SK-MEL-5 (cell line): ENCODE results near the gene PGP. TPM values are rescaled to one million over a fixed set of nuclear protein-coding genes. Genes with fewer than 3 reads are reported as not detected.
A peak's percentile ranks its signal among the peaks of the same experiment; 100 is the strongest.

Experiments used
- DNase-seq: peaks from one replicate; pipeline ENCODE4 v3.0.0-alpha.2; 2016; ENCODE audit warnings: low read depth, low spot score
- in situ Hi-C: cut with HindIII; loops from 2 replicates; pipeline ENCODE4 v1.10.0; 2016; ENCODE audit warnings: low sequenced_read_pairs, high pct_unique_total_duplicates, low pct_unique_long_range_greater_than_20kb
- total RNA-seq: library from RNA; depleted of rRNA; stranded (reverse); fragments of >200 nt; shearing (Covaris generic); gene quantifications from 2 replicates; pipeline ENCODE4 v1.2.3, GENCODE V29; 2014

The PGP gene
- total RNA-seq, 1 experiment from 2014 or later, result 13.6 TPM

DNA sequence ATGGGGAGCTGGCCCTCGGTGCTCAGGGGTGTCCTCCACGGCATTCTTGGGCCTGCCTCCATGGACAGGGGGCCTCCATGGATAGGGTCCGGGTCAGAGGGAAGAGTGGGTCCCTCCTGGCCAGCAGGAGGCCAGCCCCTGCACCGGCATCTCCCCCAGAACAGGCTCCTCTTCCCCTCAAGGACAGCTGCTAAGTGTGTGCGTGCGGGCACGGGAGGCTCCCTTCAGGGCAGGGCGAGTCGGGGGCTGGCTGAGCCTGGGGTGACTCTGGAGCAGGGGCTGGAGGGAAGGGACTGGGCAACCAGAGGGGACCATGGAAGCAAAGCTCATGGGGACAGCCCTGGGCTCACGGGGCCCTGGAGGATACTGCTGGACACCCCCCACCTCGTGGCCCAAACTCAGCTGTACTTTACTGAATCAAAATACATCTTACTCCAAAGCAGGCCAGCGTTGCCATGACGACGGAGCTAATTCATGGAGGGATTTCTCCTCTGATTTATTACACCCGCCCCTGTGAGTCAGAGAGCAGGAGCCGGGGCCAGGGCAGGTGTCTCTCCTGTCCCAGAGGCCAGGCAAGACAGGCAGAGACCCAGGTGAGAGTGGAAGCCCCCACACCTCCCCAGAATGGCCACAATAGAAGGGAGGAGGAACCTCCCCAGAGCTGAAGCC lies 20.3 kb downstream of the PGP start:
- in situ Hi-C loops, result no loop called here
- DNase-seq, result peak; percentile 23

DNA sequence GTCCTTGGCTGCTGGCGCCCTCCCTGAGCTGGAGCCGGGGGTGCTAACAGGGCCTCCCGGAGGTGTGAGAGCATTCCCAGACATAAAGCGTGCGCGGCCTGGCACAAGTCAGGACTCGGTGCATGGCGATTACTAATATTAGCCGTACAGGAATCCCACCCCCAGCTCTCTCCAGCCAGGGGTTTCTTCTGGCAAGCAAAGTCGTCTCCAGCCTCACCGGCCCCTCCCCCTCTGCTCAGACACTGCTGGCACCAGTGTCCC lies 23.3 kb downstream of the PGP start:
- no peak for DNase-seq
- in situ Hi-C loops, result no loop called here

DNA sequence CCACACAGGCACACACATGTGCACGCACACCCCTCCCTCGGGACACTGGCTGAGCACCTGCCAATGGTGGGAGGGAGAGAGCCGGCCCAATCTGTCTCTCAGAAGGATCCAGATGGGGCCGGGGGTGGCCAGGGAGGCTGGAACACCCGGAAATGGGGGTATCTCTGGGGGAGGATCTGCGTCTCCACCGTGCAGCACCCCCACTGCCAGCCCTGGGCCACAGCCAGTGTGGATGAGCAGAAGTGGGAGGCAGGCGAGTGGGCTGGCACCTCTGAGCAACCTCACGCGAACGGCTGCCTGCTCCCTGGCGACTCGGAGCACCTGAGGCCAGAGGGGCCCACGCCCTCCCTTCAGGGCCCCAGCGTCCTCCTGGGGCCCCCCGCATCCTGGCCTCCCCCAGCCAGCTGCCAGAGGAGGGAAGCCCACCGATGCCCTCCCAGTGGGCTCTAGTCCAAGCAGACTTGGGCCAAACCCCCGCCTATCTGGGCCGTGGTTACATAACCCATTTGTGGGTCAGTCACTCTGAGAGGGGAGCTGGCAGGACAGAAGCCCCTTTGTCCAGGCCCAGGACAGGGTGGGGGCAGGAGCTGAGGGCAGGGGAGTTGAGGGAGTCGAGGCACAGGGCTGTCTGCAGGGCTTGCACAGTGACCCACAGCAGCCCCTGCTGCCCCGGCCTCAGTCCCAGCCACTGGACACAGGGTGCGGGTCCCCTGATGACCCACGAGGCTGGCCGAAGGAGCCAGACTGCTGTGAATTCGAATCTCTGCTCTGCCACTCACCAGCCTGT lies 23.8 kb downstream of the PGP start:
- no peak for DNase-seq
- in situ Hi-C loops, result no loop called here

DNA sequence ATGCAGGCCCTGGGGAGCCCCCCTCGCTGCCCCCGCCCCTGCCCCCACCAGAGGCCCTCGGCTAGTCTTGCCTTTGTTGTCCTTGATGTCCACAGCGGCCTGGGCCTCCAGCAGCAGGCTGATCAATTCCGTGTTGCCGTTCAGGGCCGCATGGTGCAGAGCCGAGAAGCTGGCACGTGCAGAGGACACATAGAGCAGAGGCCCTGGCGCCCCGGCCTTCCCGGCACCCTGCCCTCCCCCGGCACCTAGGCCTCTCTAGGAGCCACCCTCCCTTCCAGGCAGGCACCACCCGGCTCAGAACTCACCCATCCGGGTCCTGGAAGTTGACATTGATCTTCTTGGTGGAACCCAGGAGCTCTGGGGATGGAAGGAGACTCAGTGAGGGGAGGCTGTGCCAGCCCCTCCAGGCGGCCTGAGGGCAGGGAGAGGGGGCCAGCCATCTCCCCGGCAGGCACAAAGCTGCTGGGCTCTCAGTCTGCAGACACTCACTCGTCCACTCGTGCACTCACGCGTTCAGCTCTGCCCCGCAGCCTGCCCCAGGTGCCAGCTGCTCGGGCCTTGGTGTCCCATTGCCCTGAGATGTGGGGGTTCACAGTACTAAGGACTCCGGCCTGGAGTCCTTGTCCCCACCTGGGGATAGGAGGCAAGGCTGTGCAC lies 24.5 kb downstream of the PGP start:
- DNase-seq, result no peak
- in situ Hi-C loops, result no loop called here

DNA sequence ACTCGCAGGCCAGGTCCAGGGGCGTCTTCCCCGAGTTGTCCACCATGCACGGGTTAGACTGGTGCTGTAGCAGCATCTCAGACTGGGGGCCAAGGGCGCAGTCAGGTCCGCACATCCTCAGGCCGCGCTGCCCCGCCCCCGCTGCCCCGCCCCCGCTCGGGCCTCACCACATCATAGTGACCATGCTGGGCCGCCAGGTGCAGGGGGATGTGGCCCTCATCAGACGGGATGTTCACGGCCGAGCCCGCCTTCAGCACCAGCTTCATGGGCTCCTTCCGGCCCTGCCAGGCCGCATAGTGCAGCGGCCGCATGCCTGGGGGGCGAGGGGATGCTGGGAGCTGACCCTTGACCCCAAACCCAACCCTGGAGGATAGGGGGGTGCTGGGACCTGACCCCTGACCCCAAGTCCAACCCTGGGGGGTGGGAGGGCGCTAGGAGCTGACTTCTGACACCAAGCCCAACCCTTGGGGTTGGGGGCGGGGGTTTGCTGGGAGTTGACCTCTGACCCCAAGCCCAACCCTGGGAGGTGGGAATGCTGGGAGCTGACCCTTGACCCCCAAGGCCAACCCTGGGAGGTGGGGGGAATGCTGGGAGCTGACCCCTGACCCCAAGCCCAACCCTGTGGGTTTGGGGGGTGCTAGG lies 25.3 kb downstream of the PGP start:
- no peak for DNase-seq
- in situ Hi-C loops, result no loop called here

DNA sequence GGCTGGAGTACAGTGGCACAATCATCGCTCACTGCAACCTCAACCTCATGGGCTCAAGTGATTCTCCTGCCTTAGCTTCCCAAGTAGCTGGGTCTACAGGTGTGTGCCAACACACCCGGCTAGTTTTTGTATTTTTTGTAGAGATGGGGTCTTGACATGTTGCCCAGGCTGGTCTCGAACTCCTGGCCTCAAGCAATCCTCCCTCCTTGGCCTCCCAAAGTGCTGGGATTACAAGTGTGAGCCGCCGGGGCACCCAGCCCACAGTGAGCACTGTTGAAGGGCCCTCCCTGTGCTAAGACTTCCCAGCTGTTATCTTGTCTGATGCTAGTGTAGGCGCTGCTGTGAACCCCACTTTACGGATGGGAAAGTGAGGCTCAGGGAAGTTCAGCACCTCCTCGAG lies 26.2 kb downstream of the PGP start:
- in situ Hi-C loops, result no loop called here

DNA sequence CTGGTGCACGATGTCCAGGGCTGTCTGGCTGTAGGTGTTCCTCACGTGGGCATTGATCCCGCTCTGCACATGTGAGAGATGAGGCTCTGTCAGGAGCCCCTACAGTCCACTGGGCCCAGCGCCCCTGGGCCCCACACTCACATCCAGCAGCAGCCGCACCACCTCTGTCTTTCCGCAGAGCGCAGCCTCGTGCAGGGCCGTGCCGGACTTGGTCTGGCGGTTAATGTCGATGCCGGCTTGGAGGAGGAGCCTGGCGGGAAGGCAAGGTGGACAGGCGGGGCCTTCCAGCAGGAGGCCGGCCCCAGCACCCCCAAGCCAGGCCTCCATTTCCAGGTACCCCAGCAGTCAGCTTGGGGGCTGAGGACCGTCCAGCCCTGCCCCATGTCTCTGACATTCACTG lies 27.4 kb downstream of the PGP start:
- in situ Hi-C loops, result no loop called here

More for the DNA sequence above, 26.2 kb downstream of the PGP start:
- no peak for DNase-seq

DNA sequence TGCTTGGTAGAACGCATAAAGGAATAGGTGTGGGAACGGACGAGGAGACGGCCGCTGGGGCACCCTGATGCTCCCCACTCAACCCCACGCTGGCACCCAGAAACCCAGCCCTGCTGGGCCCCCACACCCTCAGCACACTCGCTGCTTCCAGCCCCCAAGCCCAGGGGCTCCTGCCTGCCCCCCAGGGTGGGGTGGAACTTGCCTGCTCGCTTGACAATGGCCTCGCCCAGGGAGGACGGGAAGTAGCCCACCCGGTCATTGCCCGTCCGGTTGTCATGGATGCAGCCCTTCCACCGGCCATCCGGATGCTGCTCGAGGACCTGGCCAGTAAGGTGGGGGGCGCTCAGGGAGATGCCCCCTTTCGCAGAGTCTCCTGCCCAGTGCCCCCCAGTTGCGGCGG lies 28.1 kb downstream of the PGP start:
- in situ Hi-C loops, result no loop called here
- DNase-seq, result no peak

More for the DNA sequence above, 27.4 kb downstream of the PGP start:
- DNase-seq, result no peak

DNA sequence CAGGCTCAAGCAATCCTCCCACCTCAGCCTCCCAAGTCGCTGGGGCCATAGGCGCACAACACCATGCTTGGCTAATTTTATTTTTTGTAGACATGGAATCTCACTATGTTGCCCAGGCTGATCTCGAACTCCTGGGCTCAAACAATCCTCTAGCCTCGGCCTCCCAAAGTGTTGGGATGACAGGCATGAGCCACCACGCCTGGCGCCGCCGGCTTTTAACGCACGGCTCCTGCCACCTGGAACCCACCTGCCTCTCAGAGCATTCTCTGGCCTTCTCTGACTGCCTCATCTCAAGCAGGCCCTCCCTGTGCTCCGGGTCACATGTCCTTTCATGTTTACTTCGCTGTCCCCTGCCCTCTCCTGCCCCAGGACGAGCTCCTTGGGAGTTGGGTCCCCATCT lies 28.6 kb downstream of the PGP start:
- no peak for DNase-seq
- in situ Hi-C loops, result no loop called here

DNA sequence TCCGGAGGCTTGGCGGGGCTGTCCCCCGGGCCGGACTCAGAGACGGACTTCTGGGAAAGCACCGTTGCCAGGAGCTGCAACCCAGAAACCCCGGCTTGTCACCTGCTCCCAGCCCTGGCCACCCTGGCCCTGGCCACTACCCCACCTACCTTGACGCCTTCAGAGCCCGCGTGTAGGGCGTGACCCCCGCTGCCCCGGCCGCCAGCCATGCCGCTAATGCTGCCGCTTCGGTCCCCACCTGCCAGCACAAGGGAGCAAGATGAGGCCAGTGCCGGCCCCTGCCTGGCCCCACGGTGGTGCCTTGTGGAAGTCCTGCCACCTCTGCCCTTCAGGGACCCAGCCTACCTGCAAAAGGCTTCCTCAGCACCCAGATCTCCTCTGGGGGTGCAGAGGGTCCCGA lies 29.7 kb downstream of the PGP start:
- in situ Hi-C loops, result no loop called here
- DNase-seq, result no peak

DNA sequence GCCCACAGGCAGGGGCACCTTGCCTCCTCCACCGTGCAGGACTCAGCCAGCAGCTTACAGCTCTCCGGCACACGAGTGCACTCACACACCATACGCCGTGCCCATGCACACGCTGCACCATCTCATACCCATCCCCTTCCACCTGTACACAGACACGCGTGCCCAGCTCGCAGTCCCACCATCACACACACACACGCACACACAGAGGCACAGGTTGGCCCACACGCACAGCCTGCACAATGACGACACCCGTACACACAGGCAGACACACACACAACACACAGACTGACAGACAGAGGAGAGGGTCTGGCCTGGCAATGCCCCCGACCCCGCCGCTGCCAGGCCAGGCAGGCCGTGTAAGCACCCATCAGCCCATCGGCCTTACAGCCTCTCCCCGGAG lies 30.3 kb downstream of the PGP start:
- in situ Hi-C loops, result no loop called here

DNA sequence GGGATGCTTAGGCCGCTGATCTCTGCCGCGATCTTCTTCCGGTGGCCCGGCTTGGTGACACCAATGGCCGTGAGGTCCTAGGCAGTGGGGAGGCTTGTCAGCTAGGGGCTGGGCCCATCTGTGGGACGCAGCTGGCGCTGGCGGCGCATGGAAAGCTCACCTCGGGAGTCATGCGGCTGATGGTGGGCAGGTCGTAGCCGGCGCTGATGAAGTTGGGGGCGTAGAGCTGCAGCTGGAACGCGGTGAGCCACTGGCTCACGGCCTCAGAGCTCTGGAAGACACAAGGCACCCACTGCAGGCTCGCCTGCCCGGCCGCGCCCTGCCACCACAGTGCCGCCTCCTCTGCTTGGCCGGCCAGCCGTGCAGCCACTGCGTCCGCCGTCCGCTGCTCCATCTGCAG lies 31.0 kb downstream of the PGP start:
- no peak for DNase-seq
- in situ Hi-C loops, result no loop called here

More for the DNA sequence above, 30.3 kb downstream of the PGP start:
- no peak for DNase-seq

DNA sequence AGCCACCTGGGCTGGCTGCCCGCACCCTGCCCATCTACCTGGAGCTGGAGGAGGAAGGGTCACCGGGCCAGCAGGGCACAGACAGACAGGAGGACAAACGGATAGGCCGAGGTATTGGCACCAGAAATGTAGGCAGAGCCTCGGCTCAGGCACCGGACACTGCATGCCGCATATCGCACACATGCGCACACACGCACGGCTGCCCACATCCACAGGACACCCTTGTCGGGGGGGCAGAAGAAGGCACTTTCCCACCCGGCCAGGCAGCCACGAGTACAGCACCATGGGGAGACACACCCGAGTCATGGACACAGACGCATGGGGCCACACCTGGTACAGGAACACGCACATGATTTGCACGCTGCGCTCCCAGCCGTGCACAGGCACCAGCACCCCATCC lies 32.7 kb downstream of the PGP start:
- no peak for DNase-seq
- in situ Hi-C loops, result no loop called here

DNA sequence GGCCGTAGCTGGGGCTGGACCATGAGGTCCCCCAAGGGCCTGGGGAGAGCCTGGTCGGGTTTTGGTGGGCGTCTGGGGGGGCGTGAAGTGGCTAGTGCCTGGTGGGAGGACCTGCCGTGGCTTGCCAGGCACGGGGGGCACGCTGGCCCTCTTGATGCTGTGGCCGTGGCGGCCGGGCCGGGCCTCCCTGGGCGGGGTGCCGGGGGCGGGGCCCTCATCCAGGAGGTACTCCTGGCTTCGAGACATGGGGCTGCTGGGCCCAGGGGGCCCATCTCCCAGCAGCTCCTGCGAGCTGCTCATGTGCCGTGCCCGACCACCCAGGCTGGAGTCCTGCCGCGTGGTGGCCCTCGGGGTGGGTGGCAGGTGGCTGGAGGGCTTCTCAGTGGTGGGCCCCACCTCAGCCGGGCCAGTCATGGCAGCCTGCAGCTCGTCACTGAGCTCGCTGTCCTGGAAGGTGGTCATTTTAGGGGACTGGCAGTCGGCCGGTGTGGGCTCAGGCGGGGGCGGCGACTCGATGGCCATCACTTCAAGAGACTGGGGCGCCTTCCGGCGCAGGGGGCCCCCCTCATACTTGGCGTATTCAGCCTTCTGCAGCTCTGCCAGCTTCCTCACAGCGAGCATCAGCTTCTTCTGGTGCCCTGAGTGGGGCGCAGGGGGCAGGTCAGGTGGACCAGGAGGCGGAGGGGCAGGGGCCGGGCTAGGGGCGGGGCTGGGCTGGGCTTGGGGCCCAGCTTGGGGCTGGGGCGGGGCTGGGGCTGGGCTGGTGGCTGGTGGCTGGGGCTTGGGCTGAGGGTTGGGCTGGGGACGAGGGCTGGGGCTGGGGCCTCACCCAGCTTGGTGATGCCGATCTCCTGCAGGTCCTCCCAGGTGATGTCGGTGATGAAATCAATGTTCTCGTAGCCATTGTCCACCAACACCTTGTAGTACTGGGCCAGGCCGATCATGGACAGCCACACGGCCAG lies 33.4 kb downstream of the PGP start:
- DNase-seq, result no peak

DNA sequence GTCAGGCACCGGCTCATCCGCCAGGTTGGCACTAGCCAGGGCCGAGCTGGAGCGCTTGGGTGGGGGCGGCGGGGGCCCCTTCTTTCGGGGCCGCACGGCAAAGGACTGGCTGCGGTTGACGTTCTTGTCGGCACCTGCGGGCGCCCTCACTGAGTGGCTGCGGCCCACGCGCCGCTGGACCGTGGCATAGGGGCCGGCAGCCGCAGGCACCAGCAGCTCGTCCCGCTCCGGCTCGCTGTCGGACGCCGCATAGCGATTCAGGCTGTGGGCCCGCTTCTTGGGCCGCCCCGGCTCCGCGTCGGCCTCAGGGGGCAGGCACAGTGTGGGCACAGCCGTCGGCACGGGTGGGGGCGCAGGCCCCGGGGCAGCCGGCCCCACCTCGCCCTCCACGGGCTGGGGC lies 34.2 kb downstream of the PGP start:
- in situ Hi-C loops, result no loop called here
- DNase-seq, result no peak

More for the DNA sequence above, 33.4 kb downstream of the PGP start:
- in situ Hi-C loops, result no loop called here

DNA sequence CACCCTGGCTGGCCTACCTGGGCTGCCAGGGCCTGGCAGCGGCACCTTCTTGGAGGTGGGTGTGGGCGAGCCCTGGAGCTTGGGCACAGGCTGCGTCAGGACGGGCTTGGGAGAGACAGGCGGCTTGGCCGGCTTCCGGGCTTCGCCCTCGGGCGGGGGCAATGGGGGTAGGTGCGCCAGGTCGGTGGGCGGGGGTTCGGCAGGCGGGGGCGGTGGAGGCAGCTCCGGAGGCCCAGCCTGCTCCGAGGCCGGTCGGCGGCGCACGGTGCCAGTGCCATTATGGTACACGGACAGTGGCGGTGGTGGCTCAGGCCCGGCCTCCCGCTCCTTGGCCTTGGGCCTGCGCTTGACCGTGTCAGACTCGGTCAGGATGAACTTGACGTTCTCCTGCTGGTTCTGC lies 35.1 kb downstream of the PGP start:
- in situ Hi-C loops, result no loop called here
- DNase-seq, result no peak

DNA sequence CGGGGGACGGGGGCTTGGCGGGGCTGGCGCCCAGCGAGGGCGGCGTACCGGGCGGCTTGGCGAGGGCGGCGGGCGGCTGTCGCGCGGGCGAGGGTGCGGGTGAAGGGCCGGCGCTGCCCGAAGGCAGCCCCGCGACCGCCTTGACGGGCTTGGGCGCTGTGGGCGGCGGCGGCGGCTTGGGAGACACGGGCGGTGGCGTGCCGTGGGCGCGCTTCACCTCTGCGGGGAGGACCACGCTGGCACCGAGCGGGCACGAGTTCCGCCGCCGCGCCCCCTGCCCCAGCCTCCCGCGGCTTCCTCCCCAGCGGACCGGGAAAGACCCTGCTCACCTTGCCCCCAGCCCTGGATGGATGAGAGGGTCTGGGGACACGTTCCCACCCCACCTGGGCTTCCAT lies 35.5 kb downstream of the PGP start:
- in situ Hi-C loops, result no loop called here
- DNase-seq, result no peak
